C4-2B (cell line): ENCODE measurements around the gene PHACTR4.
"Not testable (repeated sequence)": the region's sequence is repeated elsewhere in the genome, so short reads cannot be mapped to it uniquely, and the experiment has no call there.

ENCODE experiments used
- H3K27ac ChIP-seq: fragments of 450-650 bp; 2 replicates; pipeline ENCODE4 v1.5.1; 2017
- ZFX ChIP-seq: fragments of 450-650 bp; IDR thresholded peaks from 2 replicates; pipeline ENCODE4 v1.6.1; 2017
- TF ChIP-seq, protein P1 (sequence below): fragments of 450-650 bp; conservative IDR thresholded peaks from 2 replicates; pipeline ENCODE4 v1.5.1; 2017; ENCODE audit warnings: mild to moderate bottlenecking

The PHACTR4 gene

GRCh38 chr1:28456078-28456477 lies 86.5 kb downstream of the PHACTR4 start:
- H3K27ac ChIP-seq, result no peak overlapping the region
- no peak for TF ChIP-seq ZFX
- TF ChIP-seq, protein P1, sequence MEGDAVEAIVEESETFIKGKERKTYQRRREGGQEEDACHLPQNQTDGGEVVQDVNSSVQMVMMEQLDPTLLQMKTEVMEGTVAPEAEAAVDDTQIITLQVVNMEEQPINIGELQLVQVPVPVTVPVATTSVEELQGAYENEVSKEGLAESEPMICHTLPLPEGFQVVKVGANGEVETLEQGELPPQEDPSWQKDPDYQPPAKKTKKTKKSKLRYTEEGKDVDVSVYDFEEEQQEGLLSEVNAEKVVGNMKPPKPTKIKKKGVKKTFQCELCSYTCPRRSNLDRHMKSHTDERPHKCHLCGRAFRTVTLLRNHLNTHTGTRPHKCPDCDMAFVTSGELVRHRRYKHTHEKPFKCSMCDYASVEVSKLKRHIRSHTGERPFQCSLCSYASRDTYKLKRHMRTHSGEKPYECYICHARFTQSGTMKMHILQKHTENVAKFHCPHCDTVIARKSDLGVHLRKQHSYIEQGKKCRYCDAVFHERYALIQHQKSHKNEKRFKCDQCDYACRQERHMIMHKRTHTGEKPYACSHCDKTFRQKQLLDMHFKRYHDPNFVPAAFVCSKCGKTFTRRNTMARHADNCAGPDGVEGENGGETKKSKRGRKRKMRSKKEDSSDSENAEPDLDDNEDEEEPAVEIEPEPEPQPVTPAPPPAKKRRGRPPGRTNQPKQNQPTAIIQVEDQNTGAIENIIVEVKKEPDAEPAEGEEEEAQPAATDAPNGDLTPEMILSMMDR, result no peak

- no peak for TF ChIP-seq ZFX
- TF ChIP-seq, protein P1, result no peak
- no peak overlapping the region for H3K27ac ChIP-seq
Measured at GRCh38 chr1:28457678-28458077, 88.1 kb downstream of the PHACTR4 start.

GRCh38 chr1:28458237-28459228 lies 89.0 kb downstream of the PHACTR4 start:
- no peak overlapping the region for H3K27ac ChIP-seq
- TF ChIP-seq, protein P1, result no peak
- TF ChIP-seq ZFX, result no peak

- no peak overlapping the region for H3K27ac ChIP-seq
- TF ChIP-seq ZFX, result no peak
- TF ChIP-seq, protein P1, result no peak
Measured at GRCh38 chr1:28466226-28466778, 96.8 kb downstream of the PHACTR4 start.

DNA sequence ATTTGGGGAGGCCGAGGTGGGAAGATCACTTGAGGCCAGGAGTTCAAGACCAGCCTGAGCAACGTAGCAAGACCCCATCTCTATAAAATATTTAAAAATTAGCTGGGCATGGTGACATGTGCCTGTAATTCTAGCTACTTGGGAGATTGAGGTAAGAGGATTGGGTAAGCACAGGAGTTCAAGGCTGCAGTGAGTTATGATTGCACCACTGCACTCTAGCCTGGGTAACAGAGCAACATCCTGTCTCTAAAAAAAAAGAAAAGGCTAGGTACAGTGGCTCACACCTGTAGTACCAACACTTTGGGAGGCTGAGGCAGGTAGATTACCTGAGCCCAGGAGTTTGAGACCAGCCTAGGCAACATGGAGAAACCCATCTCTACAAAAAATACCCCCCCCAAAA lies 100.6 kb downstream of the PHACTR4 start:
- TF ChIP-seq, protein P1, result no peak
- no peak for TF ChIP-seq ZFX

DNA sequence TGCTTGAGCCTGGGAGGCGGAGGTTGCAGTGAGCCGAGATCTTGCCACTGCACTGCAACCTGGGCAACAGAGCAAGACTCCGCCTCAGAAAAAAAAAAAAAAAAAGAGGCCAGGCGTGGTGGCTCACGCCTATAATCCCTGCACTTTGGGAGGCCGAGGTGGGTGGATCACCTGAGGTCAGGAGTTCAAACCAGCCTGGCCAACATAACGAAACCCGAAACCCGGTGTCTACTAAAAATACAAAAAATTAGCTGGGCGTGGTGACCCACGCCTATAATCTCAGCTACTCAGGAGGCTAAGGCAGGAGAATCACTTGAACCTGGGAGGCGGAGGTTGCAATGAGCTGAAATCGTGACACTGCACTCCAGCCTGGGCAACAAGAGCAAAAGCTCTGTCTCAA lies 110.0 kb downstream of the PHACTR4 start:
- not testable (repeated sequence) for H3K27ac ChIP-seq

More for the DNA sequence above, 100.6 kb downstream of the PHACTR4 start:
- H3K27ac ChIP-seq, result no peak overlapping the region

GRCh38 chr1:28480308-28480707 lies 110.8 kb downstream of the PHACTR4 start:
- TF ChIP-seq ZFX, result no peak
- TF ChIP-seq, protein P1, result no peak
- H3K27ac ChIP-seq, result no peak overlapping the region
